NCI-H2196 treated with DMSO at 0.1 percent for 48 hours (cell line): Measurements from ENCODE around the gene BPI.
"Not testable (repeated sequence)": the region's sequence is repeated elsewhere in the genome, so short reads cannot be mapped to it uniquely, and the experiment has no call there.

Experiments used
- DNase-seq: peaks from one replicate; lab custom pipeline; 2025; ENCODE audit not compliant: unreplicated experiment; lab: John Stamatoyannopoulos, UW

The BPI gene

GRCh38 chr20:38303908-38304379 lies at the start of gene BPI:
BPI (plus strand) TSS chr20:38304156; CDS start chr20:38304224, 68 bp downstream.
- no peak for DNase-seq

GRCh38 chr20:38254621-38255020 lies 49.3 kb upstream of the BPI start:
- DNase-seq = not testable (repeated sequence)

GRCh38 chr20:38255393-38255792 lies 48.6 kb upstream of the BPI start:
- DNase-seq = no peak

GRCh38 chr20:38256021-38256420 lies 47.9 kb upstream of the BPI start:
- no peak for DNase-seq

- DNase-seq = no peak
Observed at GRCh38 chr20:38256966-38257365, 47.0 kb upstream of the BPI start.

- no peak for DNase-seq
Observed at GRCh38 chr20:38258545-38259215, 45.3 kb upstream of the BPI start.

GRCh38 chr20:38260025-38260377 lies 44.0 kb upstream of the BPI start:
- no peak for DNase-seq

- DNase-seq = no peak
Observed at GRCh38 chr20:38260378-38261053, 43.4 kb upstream of the BPI start, which contains the start of gene KIAA1755. KIAA1755 (minus strand) TSS chr20:38260735; CDS start chr20:38260500, 235 bp downstream.

- no peak for DNase-seq
Observed at GRCh38 chr20:38261054-38261390, 42.9 kb upstream of the BPI start.

- DNase-seq = no peak
Observed at GRCh38 chr20:38262931-38263330, 41.0 kb upstream of the BPI start.

- DNase-seq = no peak
Observed at GRCh38 chr20:38266426-38266825, 37.5 kb upstream of the BPI start.

- DNase-seq = no peak
Observed at GRCh38 chr20:38267296-38267695, 36.7 kb upstream of the BPI start.

GRCh38 chr20:38267901-38268514 lies 35.9 kb upstream of the BPI start:
- DNase-seq = no peak

GRCh38 chr20:38269040-38269439 lies 34.9 kb upstream of the BPI start:
- DNase-seq = no peak

GRCh38 chr20:38269715-38270114 lies 34.2 kb upstream of the BPI start:
- DNase-seq = no peak

- no peak for DNase-seq
Observed at GRCh38 chr20:38270869-38271605, 32.9 kb upstream of the BPI start.

- no peak for DNase-seq
Observed at GRCh38 chr20:38271608-38272120, 32.3 kb upstream of the BPI start.

GRCh38 chr20:38272398-38272797 lies 31.6 kb upstream of the BPI start:
- DNase-seq = no peak

- no peak for DNase-seq
Observed at GRCh38 chr20:38272961-38273360, 31.0 kb upstream of the BPI start.

GRCh38 chr20:38275815-38276550 lies 28.0 kb upstream of the BPI start:
- no peak for DNase-seq

- no peak for DNase-seq
Observed at GRCh38 chr20:38277285-38277684, 26.7 kb upstream of the BPI start.
